CD4-positive, alpha-beta T cell treated with Interleukin-21 for 1 hour (primary cell): Measurements from ENCODE around the gene BMAL1.
"Not testable (repeated sequence)": the region's sequence is repeated elsewhere in the genome, so short reads cannot be mapped to it uniquely, and the experiment has no call there.

Source experiments
- DNase-seq: peaks from one replicate; pipeline ENCODE4 v3.0.0-alpha.2; 2020

BMAL1 gene

DNA sequence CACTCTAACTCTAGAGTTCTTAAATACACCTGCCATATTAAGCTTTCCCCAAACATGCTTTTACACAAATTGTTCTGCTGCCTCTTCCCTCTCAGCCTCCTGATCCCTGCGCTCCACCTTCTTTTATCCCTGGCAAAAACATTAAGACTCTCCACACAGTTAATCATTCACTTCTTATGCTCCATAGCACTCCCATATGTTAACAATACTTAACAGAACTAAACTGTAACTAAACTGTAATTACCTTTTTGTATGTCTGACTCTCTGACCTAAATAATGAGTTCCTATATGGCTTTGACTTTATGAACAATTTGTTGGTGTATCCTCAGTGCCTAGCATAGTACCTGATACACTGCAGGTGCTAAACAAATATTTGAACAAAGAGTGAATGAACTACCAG lies 113.6 kb downstream of the BMAL1 start:
- no peak for DNase-seq

DNA sequence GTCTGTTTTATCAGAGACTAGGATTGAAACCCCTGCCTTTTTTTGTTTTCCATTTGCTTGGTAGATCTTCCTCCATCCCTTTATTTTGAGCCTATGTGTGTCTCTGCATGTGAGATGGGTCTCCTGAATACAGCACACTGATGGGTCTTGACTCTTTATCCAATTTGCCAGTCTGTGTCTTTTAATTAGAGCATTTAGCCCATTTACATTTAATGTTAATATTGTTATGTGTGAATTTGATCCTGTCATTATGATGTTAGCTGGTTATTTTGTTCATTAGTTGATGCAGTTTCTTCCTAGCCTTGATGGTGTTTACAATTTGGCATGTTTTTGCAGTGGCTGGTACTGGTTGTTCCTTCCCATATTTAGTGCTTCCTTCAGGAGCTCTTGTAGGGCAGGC lies 120.7 kb downstream of the BMAL1 start:
- DNase-seq: not testable (repeated sequence)

DNA sequence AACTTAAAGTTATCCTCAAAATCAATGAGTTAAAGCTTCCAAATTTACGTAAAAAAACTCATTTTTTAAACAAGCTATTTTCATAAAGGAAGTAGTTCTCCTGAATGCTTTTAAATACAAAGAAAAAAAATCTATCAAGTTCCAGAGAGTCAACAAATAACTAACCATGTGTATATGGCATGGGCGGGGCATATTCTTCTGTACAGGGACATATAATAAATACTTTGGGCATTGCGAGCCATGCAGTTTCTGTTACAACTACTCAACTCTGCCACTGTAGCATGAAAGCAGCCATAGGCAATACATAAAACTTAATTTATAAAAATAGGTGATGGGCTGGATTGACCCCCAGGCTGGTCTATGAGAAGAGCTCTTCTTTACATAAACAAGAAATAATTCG lies 127.6 kb downstream of the BMAL1 start:
- no peak for DNase-seq

DNA sequence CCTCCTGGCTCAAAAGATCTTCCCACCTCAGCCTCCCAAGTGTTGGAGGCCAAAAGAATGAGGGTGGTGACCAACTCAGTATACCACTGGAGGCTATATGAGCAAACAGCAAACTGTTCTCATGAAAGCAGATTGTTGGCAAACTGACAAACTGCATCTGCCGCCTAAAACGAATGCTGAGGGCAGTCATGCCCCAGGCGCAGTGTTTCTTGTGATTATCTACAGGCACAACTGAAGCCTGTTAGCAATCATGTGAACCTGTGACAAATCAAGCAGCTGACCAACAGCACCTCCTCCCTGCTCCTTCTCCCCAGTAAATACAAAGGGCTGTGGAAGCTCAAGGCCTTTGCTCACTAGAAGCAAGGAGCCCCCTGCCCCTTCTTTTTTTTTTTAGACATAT lies 137.6 kb downstream of the BMAL1 start:
- no peak for DNase-seq

DNA sequence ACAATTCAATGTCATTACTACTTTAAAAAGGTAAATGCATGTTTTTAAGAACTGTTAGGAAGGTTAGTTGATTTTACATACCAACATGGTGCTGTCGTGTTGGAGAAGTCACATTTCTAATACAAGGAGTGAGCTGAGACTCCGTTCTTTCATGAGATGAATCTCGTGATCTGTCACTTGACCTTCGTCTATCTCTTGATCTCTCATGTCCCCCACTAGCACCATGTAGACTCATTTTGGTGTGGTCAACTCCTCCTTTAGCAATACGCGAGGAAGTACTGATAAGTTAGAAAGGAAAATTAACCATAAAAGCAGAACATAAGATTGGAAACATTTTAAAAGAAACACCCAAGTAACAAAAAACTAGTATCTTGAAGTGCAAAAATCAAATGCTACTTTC lies 144.0 kb downstream of the BMAL1 start:
- DNase-seq: no peak

DNA sequence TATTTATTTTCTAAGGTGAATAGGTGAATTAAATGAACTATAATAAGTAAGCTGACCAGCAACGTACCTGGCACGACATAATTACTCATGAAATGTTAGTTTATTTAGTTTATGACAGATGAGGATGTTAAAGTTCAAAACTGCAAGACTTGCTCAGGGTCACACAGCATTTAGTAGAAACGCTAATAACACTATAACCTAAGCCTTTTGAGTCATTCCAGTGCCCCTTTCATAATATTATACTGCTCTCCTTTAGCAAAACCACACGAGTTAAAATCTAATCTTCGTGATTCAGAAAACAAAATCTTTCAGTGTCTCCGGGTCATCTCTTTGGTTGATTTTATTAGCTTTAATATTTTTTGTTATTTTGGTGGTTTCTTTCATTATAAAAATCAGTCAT lies 145.8 kb downstream of the BMAL1 start:
- DNase-seq: no peak

DNA sequence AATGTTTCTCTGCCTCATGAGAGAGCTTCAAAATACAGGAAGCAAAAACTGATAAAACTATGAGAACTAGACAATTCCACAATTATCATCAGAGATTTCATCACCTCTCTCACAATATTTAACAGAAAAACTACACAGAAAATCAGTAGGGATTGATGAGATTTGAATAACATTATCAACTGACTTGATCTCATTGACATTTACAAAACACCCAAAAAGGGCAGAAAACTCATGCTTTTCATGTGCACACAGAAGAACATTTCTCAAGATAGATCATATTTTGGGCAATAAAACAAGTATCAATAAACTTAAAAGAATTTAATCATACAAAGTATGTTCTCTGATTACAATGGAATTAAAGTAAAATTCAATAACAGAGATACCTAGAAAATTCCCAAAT lies 149.8 kb downstream of the BMAL1 start:
- DNase-seq: no peak

DNA sequence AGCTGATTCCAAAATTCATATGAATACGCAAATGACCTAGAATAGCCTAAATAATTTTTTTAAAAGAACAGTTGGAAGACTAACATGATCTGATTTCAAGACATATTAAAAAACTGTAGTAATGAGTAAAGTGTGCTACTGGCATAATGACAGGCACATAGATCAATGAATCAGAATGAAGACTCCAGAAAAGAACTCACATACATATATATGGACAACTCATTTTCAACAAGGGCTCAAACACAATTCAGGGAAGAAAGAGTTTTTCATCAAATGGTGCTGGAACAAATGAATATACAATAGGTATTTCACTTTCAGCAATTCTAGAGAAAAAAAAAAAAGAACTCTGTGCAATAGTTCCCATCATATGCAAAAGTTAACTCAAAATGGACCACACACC lies 151.7 kb downstream of the BMAL1 start:
- no peak for DNase-seq

DNA sequence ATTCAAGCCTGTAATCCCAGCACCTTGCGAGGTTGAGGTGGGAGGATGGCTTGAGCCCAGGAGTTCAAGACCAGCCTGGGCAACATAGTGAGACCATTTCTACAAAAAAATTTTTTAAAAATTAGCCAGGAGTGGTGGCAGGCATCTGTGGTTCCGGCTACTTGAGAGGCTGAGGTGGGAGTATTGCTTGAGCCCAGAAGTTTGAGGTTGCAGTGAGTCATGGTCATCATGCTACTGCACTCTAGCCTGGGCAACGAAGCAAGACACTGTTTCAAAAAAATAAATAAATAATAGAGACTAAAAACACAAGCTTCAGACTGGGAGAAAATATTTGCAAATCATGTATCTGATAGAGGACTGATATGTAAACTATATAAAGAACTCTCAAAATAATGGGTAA lies 152.2 kb downstream of the BMAL1 start:
- no peak for DNase-seq

DNA sequence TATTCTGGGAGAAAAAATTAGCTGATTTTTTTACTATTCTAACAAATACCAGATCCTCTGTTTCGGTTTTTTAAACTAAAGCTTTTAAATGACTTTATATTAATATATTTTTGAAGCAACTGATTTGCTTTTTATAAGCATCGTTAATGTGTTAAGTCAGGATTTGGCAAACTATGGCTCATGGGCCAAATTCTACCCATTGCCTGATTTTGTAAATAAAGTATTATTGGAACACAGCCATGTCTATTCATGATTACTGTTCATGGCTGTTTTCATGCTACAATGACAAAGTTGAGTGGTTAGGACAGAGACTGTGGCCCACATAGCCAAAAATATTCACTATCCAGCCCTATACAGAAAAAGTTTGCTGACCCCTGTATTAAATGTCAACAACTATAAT lies 155.8 kb downstream of the BMAL1 start:
- DNase-seq: no peak

DNA sequence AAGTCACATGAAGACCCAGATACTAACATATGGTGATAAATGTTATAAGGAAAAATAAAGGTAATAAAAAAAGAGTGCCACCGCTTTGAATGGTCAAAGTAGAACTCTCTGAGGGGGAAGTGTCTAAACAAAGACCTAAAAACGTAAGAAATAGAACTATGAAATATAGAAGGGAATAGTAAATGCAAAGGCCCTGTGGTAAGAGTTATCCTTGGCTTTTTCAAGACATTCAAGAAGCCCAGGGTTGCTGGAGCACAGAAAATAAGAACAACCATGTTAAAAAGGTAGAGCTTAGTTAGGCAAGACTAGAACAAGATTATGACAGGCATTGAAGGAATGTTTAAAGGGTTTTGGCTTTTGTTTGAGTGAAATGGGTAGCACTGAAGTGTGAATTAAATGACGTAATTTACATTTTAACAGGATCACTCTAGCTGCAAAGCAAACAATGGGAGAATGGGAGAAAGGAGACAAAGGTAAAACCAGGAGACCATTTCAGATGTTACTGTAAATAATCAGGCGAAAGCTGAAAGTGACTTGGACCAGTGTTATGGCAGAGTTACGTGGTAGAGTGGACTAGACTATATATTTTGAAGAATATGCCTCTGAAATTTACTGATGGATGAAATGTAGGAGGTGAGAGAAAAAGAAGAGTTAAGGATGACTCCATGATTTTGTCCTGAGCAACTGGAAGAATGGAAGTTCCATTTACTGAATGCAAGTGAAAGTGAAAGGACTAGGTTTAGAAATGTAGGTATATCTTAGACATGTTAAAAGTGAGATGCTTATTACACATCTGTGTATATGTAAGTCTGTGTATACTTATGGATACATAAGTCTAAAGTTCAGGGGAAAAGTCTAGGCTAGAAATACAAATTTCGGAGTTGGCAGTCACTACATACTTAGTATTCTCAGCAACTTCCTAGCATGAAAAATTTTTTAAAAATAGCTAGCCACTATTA lies 156.9 kb downstream of the BMAL1 start:
- no peak for DNase-seq

DNA sequence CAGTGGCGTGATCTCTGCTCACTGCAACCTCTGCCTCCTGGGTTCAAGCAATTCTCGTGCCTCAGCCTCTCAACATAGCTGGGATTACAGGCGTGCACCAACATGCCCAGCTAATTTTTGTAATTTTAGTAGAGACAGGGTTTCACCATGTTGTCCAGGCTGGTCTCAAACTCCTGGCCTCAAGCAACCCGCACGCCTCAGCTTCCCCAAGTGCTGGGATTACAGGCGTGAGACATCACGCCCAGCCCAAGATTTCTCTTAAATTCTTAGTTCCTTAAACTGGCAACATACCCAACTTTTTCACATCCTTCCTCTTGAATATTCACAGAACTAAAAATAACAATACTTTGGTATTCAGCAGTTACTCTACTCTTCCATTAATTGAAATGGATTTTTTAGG lies 159.2 kb downstream of the BMAL1 start:
- not testable (repeated sequence) for DNase-seq
